HG03175 (cell line): ENCODE measurements around the gene SLC32A1.

Experiments used
- ATAC-seq: cut with Tn5 transposase; IDR thresholded peaks from one replicate; pipeline ENCODE4 v1.9.1; 2021; ENCODE audit warnings: mild to moderate bottlenecking, moderate library complexity; ENCODE audit not compliant: unreplicated experiment

SLC32A1 gene

DNA sequence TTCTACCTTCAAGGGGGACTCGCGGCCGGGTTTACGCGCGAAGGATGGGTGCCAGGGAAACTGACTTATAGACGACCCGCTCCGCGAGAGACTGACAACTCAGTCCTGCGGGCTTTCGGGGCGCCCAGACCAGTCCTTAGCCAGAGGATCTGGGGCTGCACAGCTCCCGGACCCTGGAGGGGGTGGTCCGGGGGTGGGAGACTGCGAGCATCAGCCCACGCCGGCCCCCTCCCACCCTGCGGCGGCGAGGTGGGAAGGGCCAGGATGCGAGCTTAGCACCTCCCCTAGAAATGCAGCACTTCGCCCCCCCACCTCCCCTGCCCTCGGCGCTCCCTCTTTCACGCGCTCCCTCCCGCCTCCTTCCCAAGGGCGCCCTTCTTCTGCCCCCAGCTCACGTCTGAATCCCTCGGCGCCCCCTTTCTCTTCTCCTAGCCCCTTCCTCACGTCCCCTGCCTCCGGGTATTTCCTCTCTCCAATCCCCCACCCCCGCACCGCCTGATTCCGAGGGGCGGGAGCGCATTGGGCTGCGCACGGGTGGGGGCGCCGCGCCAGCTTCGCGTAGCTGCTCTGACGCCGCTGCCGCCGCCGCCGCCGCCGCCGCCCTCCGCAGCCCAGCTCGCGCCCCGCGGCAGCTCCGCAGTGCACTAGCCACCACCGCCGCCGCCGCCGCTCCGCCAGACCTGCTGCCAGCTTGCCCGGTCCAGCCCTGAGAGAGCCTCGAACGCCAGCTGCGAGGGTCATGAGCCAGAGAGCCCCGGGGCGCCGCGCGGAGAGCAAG is at the start of gene SLC32A1:
Gene SLC32A1 (plus strand): TSS at position 639 of the 778 bp plus-strand sequence. CDS start 239 bp downstream, outside the sequence.
- no peak for ATAC-seq

GRCh38 chr20:38674765-38675133 is 49.5 kb upstream of the SLC32A1 start:
- ATAC-seq = no peak

GRCh38 chr20:38676576-38676975 is 47.7 kb upstream of the SLC32A1 start:
- ATAC-seq = no peak

DNA sequence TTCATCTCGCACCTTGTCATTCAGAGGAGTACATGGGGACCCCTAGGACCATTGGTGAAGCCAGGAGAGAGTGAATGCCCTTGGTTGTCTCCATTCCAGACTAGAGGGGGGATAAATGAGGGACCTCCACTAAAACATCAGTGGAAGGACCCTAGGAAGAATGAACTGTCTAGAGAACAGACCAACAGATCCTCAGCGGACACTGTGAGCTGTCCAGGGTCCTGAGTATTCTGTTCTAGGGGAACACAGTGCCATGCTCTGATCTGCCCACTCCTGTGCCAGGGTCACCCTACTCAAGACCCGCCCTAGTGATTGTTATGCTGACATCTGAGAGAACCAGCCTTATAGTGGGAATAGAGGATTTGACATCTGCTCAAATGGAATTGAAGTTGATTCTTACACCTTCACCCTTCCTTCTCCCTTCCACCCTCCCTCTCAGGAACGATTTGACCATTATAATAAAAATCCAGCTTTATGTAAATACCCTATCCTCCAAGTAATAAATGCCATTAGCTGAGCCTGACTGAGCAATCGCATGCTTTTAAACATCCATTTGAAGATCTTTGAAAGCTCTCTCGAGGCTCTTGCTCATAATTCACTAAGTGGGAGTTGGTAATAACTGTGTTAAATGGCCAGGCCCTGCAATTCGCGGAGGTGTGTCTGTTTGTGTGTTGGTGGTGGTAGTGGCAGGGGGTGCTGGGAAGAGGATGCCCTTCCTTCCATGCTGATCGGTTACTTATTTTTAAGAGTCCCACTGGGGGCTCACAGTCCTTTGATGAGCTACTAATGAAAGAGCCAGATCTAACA is 43.6 kb upstream of the SLC32A1 start:
- no peak for ATAC-seq

- ATAC-seq = no peak
Observed at GRCh38 chr20:38685271-38685670, 39.0 kb upstream of the SLC32A1 start.

GRCh38 chr20:38685853-38686473 is 38.3 kb upstream of the SLC32A1 start:
- no peak for ATAC-seq

DNA sequence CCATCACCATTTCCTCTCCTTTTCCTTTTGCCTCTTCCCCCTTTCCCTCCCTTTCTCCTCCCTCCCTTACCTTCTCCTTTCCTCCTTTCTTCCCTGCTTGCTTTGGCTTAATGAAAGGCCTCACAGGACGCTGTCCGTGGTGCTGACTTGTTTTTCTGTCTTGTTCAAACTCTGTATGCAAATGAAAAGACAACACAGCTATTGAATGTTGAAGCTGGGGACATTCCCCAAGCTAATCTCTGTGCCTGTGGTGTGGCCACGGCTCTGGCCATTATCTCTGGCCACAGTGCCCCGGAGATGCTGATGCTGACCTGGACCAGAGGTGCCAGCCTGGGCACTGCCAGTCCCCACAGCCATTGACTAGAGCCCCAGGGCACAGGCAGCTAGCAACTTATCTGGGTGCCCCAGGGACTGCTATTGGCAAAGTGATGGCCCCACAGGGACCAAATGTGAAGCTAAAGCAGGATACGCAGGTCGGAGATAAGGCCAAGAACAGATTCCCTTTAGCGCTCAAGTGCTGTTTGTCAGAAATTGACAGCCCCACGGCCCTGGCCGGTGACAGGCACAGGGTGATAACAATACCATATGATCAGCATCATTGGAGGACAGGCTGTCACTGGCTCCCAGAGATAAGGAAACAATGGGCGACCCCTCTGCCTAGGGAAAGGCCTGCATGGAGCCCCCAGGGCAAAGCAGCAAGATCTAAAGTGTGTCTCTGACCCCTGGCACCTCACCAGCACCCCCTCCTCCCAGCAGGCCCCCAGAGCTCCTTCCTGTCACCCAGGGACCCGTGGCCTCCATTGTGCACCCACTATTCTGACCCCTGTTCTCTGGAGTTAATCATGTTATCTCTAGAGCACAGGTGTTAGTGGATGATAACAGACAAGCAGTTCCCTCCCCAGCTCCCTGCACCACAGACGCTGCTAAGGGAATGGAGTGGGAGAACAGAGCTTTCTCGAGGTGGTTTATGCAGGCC is 31.6 kb upstream of the SLC32A1 start:
- no peak for ATAC-seq

- ATAC-seq = no peak
Observed at GRCh38 chr20:38697306-38697705, 27.0 kb upstream of the SLC32A1 start.

DNA sequence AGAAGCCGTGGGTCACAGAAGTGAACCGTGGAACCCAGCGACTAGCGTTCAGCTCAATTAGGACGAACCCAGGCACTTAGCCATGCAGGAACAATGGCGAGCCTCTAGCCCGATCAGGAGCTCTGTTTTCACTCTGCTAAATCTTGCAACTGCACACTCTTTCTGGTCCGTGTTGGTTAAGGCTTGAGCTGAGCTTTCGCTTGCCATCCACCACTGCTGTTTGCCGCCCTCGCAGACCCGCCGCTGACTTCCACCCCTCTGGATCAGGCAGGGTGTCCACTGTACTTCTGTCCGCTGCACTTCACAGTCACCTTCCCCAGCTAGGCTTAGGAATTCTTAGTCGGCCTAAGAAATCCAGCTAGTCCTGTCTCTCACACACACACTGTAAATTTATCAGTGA is 25.7 kb upstream of the SLC32A1 start:
- no peak for ATAC-seq

- no peak for ATAC-seq
Observed at GRCh38 chr20:38700141-38700540, 24.1 kb upstream of the SLC32A1 start.

GRCh38 chr20:38700926-38701325 is 23.4 kb upstream of the SLC32A1 start:
- no peak for ATAC-seq

- ATAC-seq = no peak
Observed at GRCh38 chr20:38703526-38703925, 20.8 kb upstream of the SLC32A1 start.

GRCh38 chr20:38704136-38704535 is 20.1 kb upstream of the SLC32A1 start:
- no peak for ATAC-seq

DNA sequence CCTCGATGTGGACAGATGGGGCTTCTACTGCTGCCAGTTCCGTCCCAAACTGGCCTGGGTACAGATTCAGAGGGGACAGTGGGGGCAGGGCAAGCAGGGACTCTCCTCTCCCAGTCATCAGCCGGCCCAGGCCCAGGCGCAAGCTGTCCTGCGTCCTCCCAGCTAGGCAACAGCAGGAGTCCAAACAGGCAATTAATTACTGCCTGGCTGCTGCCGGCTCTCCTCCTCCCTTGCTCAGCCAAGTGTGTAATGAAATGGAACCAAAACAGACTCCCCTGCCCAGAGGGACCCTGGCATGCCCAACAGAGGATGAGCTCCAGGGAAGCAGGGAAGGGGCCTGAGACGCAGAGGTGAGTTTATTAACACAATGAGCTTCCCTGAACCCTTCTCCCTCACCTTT is 17.8 kb upstream of the SLC32A1 start:
- ATAC-seq = no peak

DNA sequence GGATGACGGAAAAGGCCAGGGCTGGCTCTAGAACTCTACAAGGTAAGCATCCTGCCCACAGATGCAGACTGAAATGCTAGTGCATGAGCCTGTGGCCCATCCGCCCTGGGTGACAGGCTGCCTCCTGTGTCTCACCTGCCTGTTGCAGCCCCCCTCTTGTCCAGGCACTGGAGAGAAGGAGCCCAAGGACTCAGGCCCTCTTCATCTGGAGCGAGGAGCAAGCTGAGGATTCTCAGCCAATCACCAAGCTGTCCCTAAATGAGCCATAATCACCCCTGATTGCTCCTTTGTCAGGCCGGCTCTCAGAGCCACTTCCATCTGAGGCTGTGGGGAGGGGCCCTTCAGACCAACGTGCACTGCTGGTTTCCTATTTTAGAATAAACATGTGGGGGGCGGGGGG is 10.0 kb upstream of the SLC32A1 start:
- no peak for ATAC-seq

GRCh38 chr20:38715646-38716045 is 8.6 kb upstream of the SLC32A1 start:
- no peak for ATAC-seq

- no peak for ATAC-seq
Observed at GRCh38 chr20:38722683-38723016, 1.6 kb upstream of the SLC32A1 start.

- ATAC-seq = no peak
Observed at GRCh38 chr20:38723017-38723847, 1.1 kb upstream of the SLC32A1 start.

DNA sequence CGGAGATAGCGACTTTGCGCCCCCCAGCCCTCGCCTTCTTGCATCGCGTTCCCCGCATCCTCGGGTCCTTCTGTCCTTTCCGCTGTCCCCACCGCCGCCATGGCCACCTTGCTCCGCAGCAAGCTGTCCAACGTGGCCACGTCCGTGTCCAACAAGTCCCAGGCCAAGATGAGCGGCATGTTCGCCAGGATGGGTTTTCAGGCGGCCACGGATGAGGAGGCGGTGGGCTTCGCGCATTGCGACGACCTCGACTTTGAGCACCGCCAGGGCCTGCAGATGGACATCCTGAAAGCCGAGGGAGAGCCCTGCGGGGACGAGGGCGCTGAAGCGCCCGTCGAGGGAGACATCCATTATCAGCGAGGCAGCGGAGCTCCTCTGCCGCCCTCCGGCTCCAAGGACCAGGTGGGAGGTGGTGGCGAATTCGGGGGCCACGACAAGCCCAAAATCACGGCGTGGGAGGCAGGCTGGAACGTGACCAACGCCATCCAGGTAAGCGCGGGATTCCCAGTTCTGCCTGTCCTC is 401 bp downstream of the SLC32A1 start:
- ATAC-seq = no peak
